GM12878 (cell line): ENCODE data around the gene AFMID. TPM values are rescaled to one million over a fixed set of nuclear protein-coding genes. Genes with fewer than 3 reads are reported as not detected.
A peak's percentile ranks its signal among the peaks of the same experiment; 100 is the strongest.

Experiments
- ATAC-seq: fragments of 200-7000 bp; cut with Tn5 transposase; 3 replicates; pipeline ENCODE4 v1.9.1; 2020; ENCODE audit warnings: mild to moderate bottlenecking, moderate library complexity
- BruUV-seq: library from RNA; stranded (reverse); fragments of 400-500 nt; replicated peaks from 2 replicates; lab custom pipeline; 2021; lab: Mats Ljungman, UMichigan
- CTCF ChIA-PET: fragments of 300-600 bp; sonication (Branson Sonifier 250); formaldehyde crosslinking; extraction: SDS; loops from one replicate; lab custom pipeline; 2021; ENCODE audit warnings: inconsistent platforms; lab: Yijun Ruan, JAX
- POLR2A ChIA-PET: fragments of 350-600 bp; formaldehyde crosslinking; extraction: SDS; loops from one replicate; lab custom pipeline; 2021; ENCODE audit warnings: inconsistent platforms; lab: Charles Lee
- RAD21 ChIA-PET: fragments of 300-600 bp; sonication (Branson Sonifier 250); formaldehyde crosslinking; loops from one replicate; lab custom pipeline; 2023; ENCODE audit warnings: antibody characterized with exemption; ENCODE audit not compliant: unreplicated experiment; lab: Charles Lee
- SMC1A ChIA-PET: fragments of 300-600 bp; sonication (Branson Sonifier 250); formaldehyde crosslinking; loops from one replicate; lab custom pipeline; 2023; ENCODE audit not compliant: unreplicated experiment, uncharacterized antibody; lab: Charles Lee
- DNase-seq: peaks from one replicate; pipeline ENCODE4 v3.0.0-alpha.2; 2011; ENCODE audit warnings: low read depth, low spot score
- FAIRE-seq: peaks from 3 replicates; lab custom pipeline; 2011; peaks lifted over from hg19 to GRCh38; lab: Jason Lieb, UNC
- H2AFZ ChIP-seq: 2 replicates; pipeline ENCODE4 v1.6.0; 2011; ENCODE audit warnings: low read depth, low read length, control low read depth; ENCODE audit not compliant: control insufficient read depth
- H3K27ac ChIP-seq: 2 replicates; pipeline ENCODE4 v1.5.1; 2011; ENCODE audit warnings: control low read depth; ENCODE audit not compliant: control insufficient read depth, insufficient read depth
- H3K27me3 ChIP-seq, 2 experiments: replicated peaks in 1 of 2; 2 replicates each; pipeline versions ENCODE4 v1.6.0 to v1.6.1; 2011; ENCODE audit warnings: low read length in 1 of 2; ENCODE audit not compliant: control insufficient read depth in 2 of 2, insufficient read depth in 2 of 2
- H3K36me3 ChIP-seq, 2 experiments: 2 replicates each; pipeline ENCODE4 v1.5.1; 2011; ENCODE audit warnings: low read length in 1 of 2; ENCODE audit not compliant: control insufficient read depth in 2 of 2, insufficient read depth in 2 of 2
- H3K4me1 ChIP-seq: 2 replicates; pipeline ENCODE4 v1.6.1; 2011; ENCODE audit warnings: mild to moderate bottlenecking, low read length, moderate library complexity, mixed read lengths; ENCODE audit not compliant: control insufficient read depth, insufficient read depth
- H3K4me2 ChIP-seq: 2 replicates; pipeline ENCODE4 v1.6.0; 2011; ENCODE audit warnings: control low read depth; ENCODE audit not compliant: control insufficient read depth, insufficient read depth
- H3K4me3 ChIP-seq: fragments of 200-600 bp; sonication (generic); 2 replicates; pipeline ENCODE4 v1.5.1; 2016
- H3K79me2 ChIP-seq: 2 replicates; pipeline ENCODE4 v1.6.0; 2011; ENCODE audit warnings: low read length; ENCODE audit not compliant: control insufficient read depth, insufficient read depth
- H3K9ac ChIP-seq: 2 replicates; pipeline ENCODE4 v1.8.0; 2011; ENCODE audit warnings: low read length, control low read depth, mixed read lengths; ENCODE audit not compliant: control insufficient read depth, insufficient read depth
- H3K9me3 ChIP-seq: replicated peaks from 3 replicates; pipeline ENCODE4 v1.5.1; 2011; ENCODE audit warnings: mild to moderate bottlenecking, low read length; ENCODE audit not compliant: control insufficient read depth, insufficient read depth
- H4K20me1 ChIP-seq: 2 replicates; pipeline ENCODE4 v1.6.0; 2011; ENCODE audit not compliant: control insufficient read depth, insufficient read depth
- BRCA1 ChIP-seq: IDR thresholded peaks from 2 replicates; pipeline ENCODE4 v1.6.1; 2011; ENCODE audit warnings: low read depth, low read length, improper control_type of control experiment
- CEBPB ChIP-seq, 2 experiments: fragments of 150-350 bp in 1 of 2; IDR thresholded peaks; 2 replicates each; pipeline ENCODE4 v1.6.1; 2012 to 2014; ENCODE audit warnings: low read depth in 2 of 2, low read length in 2 of 2, borderline replicate concordance in 1 of 2, inconsistent platforms in 1 of 2
- EGR1 ChIP-seq, 2 experiments: IDR thresholded peaks; 1 replicate in 1 of 2; 2 replicates in 1 of 2; pipeline ENCODE4 v1.6.1; 2011 to 2012; ENCODE audit warnings: low read depth in 2 of 2, low read length in 2 of 2, borderline replicate concordance in 1 of 2, mild to moderate bottlenecking in 1 of 2, moderate library complexity in 1 of 2
- ESRRA ChIP-seq: IDR thresholded peaks from 2 replicates; pipeline ENCODE4 v1.6.1; 2012; ENCODE audit warnings: mild to moderate bottlenecking, low read length, improper control_type of control experiment
- GABPA ChIP-seq: IDR thresholded peaks from 2 replicates; pipeline ENCODE4 v1.6.1; 2014; ENCODE audit warnings: antibody characterized with exemption, low read depth, mild to moderate bottlenecking, inconsistent platforms
- HDAC2 ChIP-seq: fragments of 200-600 bp; sonication (generic); IDR thresholded peaks from 2 replicates; pipeline ENCODE4 v1.6.1; 2017
- MEF2A ChIP-seq: IDR thresholded peaks from 2 replicates; pipeline ENCODE4 v1.6.1; 2011; ENCODE audit warnings: low read depth, mild to moderate bottlenecking, low read length, moderate library complexity; ENCODE audit not compliant: insufficient read depth
- MXI1 ChIP-seq: fragments of 150-350 bp; IDR thresholded peaks from 2 replicates; pipeline ENCODE4 v1.6.1; 2011; ENCODE audit warnings: low read depth, mild to moderate bottlenecking, inconsistent platforms, low read length, improper control_type of control experiment
- NR2C1 ChIP-seq: fragments of 450-650 bp; IDR thresholded peaks from 2 replicates; pipeline ENCODE4 v1.6.1; 2017; ENCODE audit warnings: antibody characterized with exemption, mild to moderate bottlenecking, moderate library complexity
- POLR2A ChIP-seq: IDR thresholded peaks from 2 replicates; pipeline ENCODE4 v1.6.1; 2011; ENCODE audit warnings: low read depth, mild to moderate bottlenecking, low read length
- RB1 ChIP-seq: fragments of 450-650 bp; formaldehyde crosslinking; IDR thresholded peaks from 2 replicates; pipeline ENCODE4 v1.6.1; 2017; ENCODE audit warnings: mild to moderate bottlenecking, borderline replicate concordance
- SPI1 ChIP-seq: IDR thresholded peaks from 2 replicates; pipeline ENCODE4 v1.6.1; 2011; ENCODE audit warnings: low read depth, mild to moderate bottlenecking, low read length, moderate library complexity, borderline replicate concordance; ENCODE audit not compliant: insufficient read depth
- SREBF1 ChIP-seq: IDR thresholded peaks from 2 replicates; pipeline ENCODE4 v1.6.1; 2012; ENCODE audit warnings: mild to moderate bottlenecking, low read length
- SREBF2 ChIP-seq: IDR thresholded peaks from 2 replicates; pipeline ENCODE4 v1.6.1; 2012; ENCODE audit warnings: mild to moderate bottlenecking, low read length
- WGBS: methylation state at CpG from one replicate; pipeline ENCODE4 v1.1.6; 2016; ENCODE audit warnings: low lambda C conversion rate; ENCODE audit not compliant: insufficient replicate concordance, insufficient coverage; ENCODE audit errors: missing lambda C conversion rate; 5-methylcytosine and 5-hydroxymethylcytosine counted together
- in situ Hi-C: fragments of 300-500 bp; cut with MboI; formaldehyde crosslinking; loops from 9 replicates; pipeline ENCODE4 v1.14.3; 2018; ENCODE audit warnings: mixed read lengths
- intact Hi-C: fragments of 100-400 bp; cut with micrococcal nuclease; formaldehyde crosslinking; loops from one replicate; pipeline ENCODE4 v1.14.2; 2022; ENCODE audit not compliant: unreplicated experiment
- polyA plus RNA-seq, 11 experiments: library from polyadenylated mRNA; depleted of rRNA in 4 of 11; unstranded in 6 of 11; stranded (reverse) in 5 of 11; fragments of >200 nt; fragmentation: Nextera tagmentation in 4 of 11; fragmentation: Illumina TruSeq in 1 of 11; extraction: Ambion mirVana in 4 of 11; extraction: Trizol in 1 of 11; gene quantifications; 1 replicate in 1 of 11; 2 replicates in 10 of 11; pipeline versions ENCODE4 v1.2.1 to v1.2.3, GENCODE V29; 2011 to 2016; ENCODE audit warnings: inconsistent platforms in 2 of 11, missing spikeins in 2 of 11, low read depth in 1 of 11
- total RNA-seq, 4 experiments: library from RNA; depleted of rRNA in 3 of 4; stranded (reverse); fragments of >200 nt in 3 of 4; fragmentation: Illumina TruSeq in 1 of 4; extraction: Trizol in 1 of 4; gene quantifications; 2 replicates each; pipeline versions ENCODE4 v1.2.1 to v1.2.3, GENCODE V29; 2013 to 2021
- TF ChIP-seq, protein P1 (sequence below): fragments of 450-650 bp; IDR thresholded peaks from 2 replicates; pipeline ENCODE4 v1.6.1; 2018; ENCODE audit warnings: borderline replicate concordance, mild to moderate bottlenecking; ENCODE audit not compliant: partially characterized antibody

AFMID gene
- total and polyA plus RNA-seq, 10 of the 15 experiments (the other 5 are each of a cell fraction or from before 2014, with no cell fraction given) = 36.1 to 98.8 (median 51.6) TPM

DNA sequence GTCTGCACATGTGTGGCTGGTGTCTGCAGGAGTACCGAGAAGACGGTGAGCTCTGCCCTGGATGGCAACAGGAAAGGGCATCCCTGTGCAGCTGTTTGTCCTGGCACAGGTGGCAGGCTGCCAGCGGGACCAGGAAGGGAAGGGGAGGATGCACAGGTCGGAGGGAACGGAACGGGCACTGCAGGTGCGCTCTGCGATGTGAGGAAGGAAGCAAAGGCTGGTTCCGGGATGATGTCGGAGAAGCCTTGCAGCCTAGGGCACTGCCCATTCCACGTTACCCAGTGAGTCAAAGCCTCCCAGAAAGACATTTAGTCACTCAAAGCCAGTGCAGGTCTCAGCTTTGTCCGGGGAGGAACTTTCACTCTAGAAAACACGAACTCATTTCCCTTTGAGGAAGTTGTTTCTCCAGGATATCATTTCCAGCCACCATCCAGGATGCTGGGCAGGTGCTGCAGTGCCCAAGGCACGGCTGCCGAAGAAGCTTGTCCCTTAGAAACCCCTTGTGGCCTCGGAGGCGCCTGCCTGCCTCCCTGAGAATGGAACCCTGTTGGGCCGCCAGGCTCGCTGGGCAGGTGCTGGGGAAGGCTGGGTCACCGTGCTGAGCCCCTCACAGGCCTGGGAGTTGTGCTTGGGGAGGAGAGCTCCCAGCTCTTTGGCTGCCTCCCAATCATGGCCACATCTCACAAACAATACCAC is 39.7 kb downstream of the AFMID start:
- H3K9me3 ChIP-seq = no peaks in the 10 kb centered on the region
- SMC1A ChIA-PET = no interaction called here
- DNase-seq (no peak), ATAC-seq (no peak), FAIRE-seq (no peak)
- no peak overlapping the region for H3K9ac ChIP-seq
- in situ Hi-C loops = no loop called here
- no peaks in the 10 kb centered on the region for H3K79me2 ChIP-seq
- POLR2A ChIA-PET = no interaction called here
- H3K27me3 ChIP-seq = peaks cover 4 to 6% of the 10 kb centered on the region in 2 experiments; a peak in 2 of 4 replicates
- CTCF ChIA-PET = interaction anchor here (1.3 to 1.9 kb wide), 3 partner anchors 23 to 142 kb away, joined by 4 to 6 read pairs (median 5); no protein-coding TSS in a partner anchor
- H3K27ac ChIP-seq = no peak overlapping the region
- BruUV-seq = no TSS peak
- TF ChIP-seq CEBPB (IDR thresholded peaks at IDR 0.05; ENCODE audit: borderline replicate concordance in 1 of 2, low read depth in 2 of 2, low read length in 2 of 2) = no peak
- peak; percentile 45; the same call in 1 of the 2 replicates for TF ChIP-seq POLR2A
- H4K20me1 ChIP-seq = no peaks in the 10 kb centered on the region
- H3K4me3 ChIP-seq = no peak overlapping the region
- no peaks in the 10 kb centered on the region for H3K4me1 ChIP-seq
- 48% methylated on average over 20 of the region's 20 CpGs for WGBS
- intact Hi-C loops = no loop called here
- no peak overlapping the region for H3K4me2 ChIP-seq
- peaks cover 7 to 13% of the 10 kb centered on the region in 2 experiments; a peak in 3 of 4 replicates for H3K36me3 ChIP-seq
- RAD21 ChIA-PET = no interaction called here
- H2AFZ ChIP-seq = no peak overlapping the region

DNA sequence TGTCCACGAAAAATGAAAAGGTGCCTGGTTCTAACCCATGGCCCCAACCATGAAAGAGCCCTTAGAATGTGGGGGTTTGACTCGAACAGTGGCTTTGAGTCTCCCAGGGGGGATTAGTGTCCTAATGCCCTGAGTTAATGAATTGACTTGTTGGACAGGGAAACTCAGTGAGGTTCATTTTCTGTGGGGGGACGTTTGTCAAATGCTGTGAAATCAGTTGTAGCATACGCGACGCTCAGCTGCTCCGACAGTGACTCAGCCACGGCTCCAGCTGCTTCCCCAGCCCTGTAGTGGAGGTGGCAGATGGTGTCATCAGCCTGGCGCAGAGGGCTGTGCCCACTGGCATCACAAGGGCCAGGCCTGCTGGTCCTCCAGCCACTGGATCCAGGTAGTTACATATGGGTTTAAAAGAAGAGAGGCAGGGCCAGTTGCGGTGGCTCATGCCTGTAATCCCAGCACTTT is 40.3 kb downstream of the AFMID start:
- CTCF ChIA-PET = interaction anchor here (0.9 to 1.9 kb wide), 2 partner anchors 24 to 208 kb away, joined by 5 to 6 read pairs; no protein-coding TSS in a partner anchor
- DNase-seq = no peak
- no TSS peak for BruUV-seq
- in situ Hi-C loops (no loop called here), intact Hi-C loops (no loop called here)
- H3K4me3 ChIP-seq = no peak overlapping the region
- H3K9me3 ChIP-seq = no peaks in the 10 kb centered on the region
- peaks cover 7 to 13% of the 10 kb centered on the region in 2 experiments; a peak in 3 of 4 replicates for H3K36me3 ChIP-seq
- peaks cover under 1% of the 10 kb centered on the region; the same call in 1 of the 2 replicates for H3K4me1 ChIP-seq
- no peak for ATAC-seq
- WGBS = 36% methylated on average over 10 of the region's 10 CpGs
- no peaks in the 10 kb centered on the region for H3K79me2 ChIP-seq
- no peak overlapping the region for H2AFZ ChIP-seq
- RAD21 ChIA-PET = no interaction called here
- peaks cover 5 to 6% of the 10 kb centered on the region in 2 experiments; a peak in 2 of 4 replicates for H3K27me3 ChIP-seq
- H3K9ac ChIP-seq = no peak overlapping the region
- SMC1A ChIA-PET = no interaction called here
- FAIRE-seq = no peak
- H3K4me2 ChIP-seq = no peak overlapping the region
- POLR2A ChIA-PET = no interaction called here
- H4K20me1 ChIP-seq = no peaks in the 10 kb centered on the region
- no peak overlapping the region for H3K27ac ChIP-seq
- TF ChIP-seq NR2C1 (no peak), SREBF2 (no peak), EGR1 (IDR thresholded peaks at IDR 0.05; ENCODE audit: borderline replicate concordance in 1 of 2, low read depth in 2 of 2, low read length in 2 of 2) (no peak), POLR2A (no peak), GABPA (no peak), RB1 (no peak), MEF2A (no peak), SREBF1 (no peak), MXI1 (no peak), BRCA1 (no peak), ESRRA (no peak), CEBPB (IDR thresholded peaks at IDR 0.05; ENCODE audit: borderline replicate concordance in 1 of 2, low read depth in 2 of 2, low read length in 2 of 2) (no peak), HDAC2 (no peak), SPI1 (no peak)
- TF ChIP-seq, protein P1, sequence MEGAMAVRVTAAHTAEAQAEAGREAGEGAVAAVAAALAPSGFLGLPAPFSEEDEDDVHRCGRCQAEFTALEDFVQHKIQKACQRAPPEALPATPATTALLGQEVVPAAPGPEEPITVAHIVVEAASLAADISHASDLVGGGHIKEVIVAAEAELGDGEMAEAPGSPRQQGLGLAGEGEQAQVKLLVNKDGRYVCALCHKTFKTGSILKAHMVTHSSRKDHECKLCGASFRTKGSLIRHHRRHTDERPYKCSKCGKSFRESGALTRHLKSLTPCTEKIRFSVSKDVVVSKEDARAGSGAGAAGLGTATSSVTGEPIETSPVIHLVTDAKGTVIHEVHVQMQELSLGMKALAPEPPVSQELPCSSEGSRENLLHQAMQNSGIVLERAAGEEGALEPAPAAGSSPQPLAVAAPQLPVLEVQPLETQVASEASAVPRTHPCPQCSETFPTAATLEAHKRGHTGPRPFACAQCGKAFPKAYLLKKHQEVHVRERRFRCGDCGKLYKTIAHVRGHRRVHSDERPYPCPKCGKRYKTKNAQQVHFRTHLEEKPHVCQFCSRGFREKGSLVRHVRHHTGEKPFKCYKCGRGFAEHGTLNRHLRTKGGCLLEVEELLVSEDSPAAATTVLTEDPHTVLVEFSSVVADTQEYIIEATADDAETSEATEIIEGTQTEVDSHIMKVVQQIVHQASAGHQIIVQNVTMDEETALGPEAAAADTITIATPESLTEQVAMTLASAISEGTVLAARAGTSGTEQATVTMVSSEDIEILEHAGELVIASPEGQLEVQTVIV = no peak
